ENCODE measurements around the gene USP34.
"Not testable (repeated sequence)": the region's sequence is repeated elsewhere in the genome, so short reads cannot be mapped to it uniquely, and the experiment has no call there.

USP34 gene

GRCh38 chr2:61463769-61464475 lies 7.0 kb downstream of the USP34 start:
- peak; percentile 71 for DNase-seq

DNA sequence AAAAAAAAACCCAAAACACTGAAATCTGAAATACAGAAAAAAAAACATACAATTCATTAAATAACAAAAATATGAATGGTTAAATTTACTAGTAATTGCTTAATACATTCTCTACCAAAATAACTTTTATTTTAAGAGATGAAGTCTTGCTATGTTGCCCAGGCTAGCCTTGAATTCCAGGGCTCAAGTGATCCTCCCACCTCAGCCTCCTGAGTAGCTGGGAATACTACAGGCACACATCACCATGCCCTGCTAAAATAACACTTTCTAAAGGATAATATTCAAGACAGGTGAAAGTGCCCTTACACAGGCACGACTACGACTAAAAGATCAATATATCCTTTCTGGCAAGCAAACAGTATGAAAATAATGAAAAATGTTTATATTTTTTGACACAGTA lies 9.5 kb downstream of the USP34 start:
- no peak for DNase-seq

DNA sequence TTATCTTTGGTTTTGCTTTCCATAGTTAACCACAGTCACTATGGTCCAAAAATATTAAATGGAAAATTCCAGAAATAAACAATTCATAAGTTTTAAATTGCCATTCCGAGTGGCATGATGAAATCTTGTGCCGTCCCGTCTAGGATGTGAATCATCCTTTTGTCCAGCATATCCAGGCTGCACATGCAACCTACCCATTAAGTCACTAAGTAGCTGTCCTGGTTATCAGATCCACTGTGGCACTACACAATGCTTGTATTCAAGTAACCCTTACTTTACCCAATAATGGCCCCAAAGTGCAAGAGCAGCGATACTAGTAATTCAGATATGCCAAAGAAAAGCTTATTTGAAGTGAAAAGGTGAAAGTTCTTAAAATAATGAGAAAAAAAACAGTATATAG lies 10.7 kb downstream of the USP34 start:
- DNase-seq: no peak

DNA sequence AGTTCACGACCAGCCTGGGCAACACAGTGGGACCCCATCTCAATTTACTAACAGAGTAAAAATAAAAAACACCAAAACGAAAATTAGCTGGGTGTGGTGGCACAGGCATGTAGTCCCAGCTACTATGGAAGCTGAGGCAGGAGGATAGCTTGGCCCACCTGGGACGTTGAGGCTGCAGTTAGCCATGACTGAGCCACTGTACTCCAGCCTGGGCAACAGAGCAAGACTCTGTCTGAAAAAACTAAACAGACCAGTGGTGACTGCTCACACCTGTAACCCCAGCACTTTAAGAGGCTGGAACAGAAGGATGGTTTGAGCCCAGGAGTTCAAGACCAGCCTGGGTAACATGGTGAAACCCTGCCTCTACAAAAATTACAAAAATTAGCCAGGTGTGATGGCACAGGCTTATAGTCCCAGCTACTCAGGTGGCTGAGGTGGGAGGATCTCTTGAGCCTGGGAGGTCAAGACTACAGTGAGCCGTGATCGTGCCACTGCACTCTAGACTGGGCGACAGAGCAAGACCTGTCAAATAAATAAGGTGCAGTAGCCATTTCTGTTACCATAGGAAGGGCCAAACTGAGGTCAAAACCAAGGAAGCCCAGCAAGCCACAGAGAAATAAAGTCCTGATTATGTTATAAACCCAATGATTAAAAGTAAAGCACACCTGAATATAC lies 14.0 kb downstream of the USP34 start:
- DNase-seq: no peak

- no peak for DNase-seq
Observed at GRCh38 chr2:61456070-61456745, 14.7 kb downstream of the USP34 start.

GRCh38 chr2:61454972-61455371 lies 15.9 kb downstream of the USP34 start:
- DNase-seq: not testable (repeated sequence)

GRCh38 chr2:61454383-61454782 lies 16.5 kb downstream of the USP34 start:
- DNase-seq: no peak

DNA sequence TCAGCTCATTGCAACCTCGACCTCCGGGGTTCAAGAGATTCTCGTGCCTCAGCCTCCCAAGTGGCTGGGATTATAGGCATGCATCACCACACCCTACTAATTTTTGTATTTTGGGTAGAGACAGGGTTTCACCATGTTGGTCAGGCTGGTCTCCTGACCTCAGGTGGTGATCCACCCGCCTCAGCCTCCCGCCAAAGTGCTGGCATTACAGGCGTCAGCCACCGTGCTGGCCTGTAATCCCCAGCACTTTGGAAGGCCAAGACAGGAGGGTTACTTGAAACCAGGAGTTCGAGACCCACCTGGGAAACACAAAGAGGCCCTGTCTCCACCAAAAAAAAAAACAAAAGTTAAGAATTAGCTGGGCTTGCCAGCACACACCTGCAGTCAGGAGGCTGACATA lies 18.5 kb downstream of the USP34 start:
- DNase-seq: no peak

DNA sequence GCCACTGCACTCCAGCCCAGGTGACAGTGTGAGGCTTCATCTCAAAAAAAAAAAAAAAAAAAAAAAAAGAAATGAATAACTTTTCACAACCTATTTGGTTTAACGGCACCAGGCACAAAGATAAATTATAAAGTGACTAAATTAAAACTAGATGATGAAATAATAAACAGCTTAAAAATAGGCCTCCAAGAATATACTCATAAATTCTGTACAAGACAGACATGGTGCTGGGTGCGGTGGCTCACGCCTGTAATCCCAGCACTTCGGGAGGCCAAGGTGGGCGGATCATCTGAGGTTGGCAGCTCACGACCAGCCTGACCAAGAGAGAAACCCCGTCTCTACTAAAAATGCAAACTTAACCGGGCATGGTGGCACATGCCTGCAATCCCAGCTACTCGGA lies 19.7 kb downstream of the USP34 start:
- DNase-seq: no peak

DNA sequence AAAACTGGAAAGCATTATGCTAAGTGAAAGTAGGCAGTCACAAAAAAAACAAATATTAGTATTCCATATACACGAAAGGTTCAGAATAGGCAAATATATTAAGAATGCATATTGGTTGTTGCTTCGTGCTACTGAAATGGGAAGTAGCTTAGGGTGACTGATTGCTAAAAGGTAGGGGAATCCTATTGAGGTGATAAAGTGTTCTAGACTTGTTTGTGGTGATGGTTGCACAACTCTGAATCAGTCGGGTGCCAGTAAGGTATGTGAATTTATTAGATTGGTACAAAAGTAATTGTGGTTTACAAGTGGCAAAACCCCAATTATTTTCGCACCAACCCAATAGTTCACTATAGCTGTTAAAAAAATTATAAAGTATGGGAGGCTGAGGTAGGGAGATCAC lies 20.7 kb downstream of the USP34 start:
- DNase-seq: no peak

GRCh38 chr2:61448229-61448628 lies 22.7 kb downstream of the USP34 start:
- no peak for DNase-seq

- DNase-seq: not testable (repeated sequence)
Observed at GRCh38 chr2:61446971-61447370, 23.9 kb downstream of the USP34 start.

DNA sequence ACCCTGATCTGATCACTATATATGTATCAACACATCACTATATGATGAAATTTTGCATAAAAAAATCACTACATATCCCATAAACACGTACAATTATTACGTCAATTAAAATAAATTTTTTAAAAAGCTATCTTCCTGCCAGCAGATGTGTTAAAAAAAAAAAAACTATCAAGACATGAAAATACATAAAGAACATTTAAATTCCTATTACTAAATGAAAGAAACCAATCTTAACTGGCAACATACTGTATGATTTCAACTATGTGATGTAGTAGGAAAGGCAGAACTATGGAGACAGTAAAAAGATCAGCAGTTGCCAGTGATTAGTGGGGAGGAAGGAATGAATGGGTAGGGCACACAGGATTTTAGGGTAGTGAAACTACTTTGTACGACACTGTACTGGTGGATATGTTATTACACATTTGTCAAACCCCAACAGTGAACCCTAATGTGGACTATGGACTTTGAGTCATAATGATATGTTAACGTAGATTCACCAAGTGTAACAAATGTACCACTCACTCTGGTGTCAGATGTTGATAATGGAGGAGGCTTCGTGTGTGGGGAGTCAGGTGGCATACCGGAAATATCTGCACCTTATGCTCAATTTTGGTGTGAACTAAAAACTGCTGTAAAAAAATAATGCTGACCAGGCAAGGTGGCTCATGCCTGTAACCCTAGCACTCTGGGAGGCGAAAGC lies 27.4 kb downstream of the USP34 start:
- DNase-seq: no peak

DNA sequence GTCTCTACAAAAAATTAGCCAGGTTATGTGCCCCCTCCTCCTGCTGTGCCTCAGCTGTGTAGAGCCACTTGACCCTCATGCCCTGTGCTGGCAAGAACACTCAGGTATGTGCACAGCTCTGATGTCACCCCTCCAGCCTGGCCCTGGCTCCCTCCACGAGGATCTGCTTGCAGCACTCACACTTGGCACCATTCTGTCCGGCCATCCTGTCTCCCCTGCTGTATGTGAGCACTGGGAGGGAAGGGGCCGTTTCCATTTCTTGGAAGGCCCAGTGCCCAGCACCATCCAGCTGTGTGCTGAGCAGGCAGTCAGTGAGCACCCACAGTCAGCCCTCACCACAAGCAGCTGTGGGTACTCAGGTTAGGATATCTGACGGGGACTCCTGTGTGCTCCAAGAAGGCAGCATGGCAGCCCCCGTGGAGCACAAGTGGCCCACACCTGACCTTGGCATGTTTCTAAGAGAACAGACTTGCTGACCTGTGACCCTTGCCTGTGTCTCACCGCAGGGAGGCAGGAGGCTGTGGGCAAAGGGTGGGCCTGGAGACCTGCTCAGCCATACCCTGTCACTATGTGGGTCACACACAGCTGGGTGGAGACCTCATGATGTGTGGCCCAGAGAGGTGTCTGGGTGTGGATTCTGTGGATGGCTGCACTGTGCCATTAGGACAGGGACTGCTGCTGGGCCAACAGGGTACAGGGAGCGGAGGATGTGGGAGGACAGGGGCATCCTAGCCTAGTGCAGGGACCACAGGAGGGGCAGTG lies 31.5 kb downstream of the USP34 start:
- DNase-seq: no peak

DNA sequence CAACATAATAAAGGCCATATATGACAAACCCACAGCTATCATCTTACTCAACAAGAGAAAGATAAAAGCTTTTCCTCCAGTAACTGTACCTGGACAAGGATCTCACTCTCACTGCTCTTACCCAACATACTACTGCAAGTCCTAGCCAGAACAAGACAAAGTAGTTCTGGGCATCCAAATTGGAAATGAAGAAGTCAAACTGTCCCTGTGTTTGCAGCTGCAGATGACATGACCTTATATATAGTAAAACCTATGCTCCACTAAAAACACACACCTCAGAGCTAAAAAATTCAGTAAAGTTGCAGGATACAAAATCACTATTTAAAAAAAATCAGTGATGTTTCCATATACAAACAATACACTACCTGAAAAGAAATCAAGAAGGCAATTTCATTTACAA lies 32.2 kb downstream of the USP34 start:
- DNase-seq: no peak

GRCh38 chr2:61437170-61437569 lies 33.7 kb downstream of the USP34 start:
- DNase-seq: no peak

DNA sequence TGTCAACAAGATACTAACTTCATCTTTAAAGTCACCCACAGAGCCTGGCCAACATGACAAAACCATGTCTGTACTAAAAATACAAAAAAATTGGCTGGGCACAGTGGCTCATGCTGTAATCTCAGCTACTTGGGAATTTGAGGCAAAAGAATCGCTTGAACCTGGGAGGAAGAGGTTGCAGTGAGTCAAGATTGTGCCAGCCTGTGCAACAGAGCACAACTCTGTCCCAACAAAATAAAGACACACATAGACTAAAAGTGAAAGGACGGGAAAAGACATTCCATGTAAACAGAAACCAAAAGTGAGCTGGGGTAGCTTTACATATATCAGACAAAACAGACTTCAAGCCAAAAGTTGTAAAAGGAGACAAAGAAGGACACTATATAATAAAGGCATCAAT lies 34.8 kb downstream of the USP34 start:
- DNase-seq: no peak

DNA sequence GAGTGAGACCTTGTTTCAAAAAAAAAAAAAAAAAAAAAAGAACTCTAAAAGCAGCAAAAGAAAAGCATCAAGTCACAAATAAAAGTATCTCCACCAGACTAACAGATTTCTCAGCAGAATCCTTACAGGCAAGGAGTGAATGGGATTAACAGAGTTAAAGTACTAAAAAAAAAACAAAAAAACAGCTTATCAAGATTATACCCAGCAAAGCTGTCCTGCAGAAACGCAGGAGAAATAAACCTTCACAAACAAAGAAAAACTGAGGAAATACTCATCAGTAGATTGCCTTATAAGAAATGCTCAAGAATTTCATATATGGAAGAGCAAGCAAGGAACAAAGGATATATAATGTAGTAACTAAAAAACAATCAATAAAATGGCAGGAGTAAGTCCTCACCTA lies 35.6 kb downstream of the USP34 start:
- no peak for DNase-seq

DNA sequence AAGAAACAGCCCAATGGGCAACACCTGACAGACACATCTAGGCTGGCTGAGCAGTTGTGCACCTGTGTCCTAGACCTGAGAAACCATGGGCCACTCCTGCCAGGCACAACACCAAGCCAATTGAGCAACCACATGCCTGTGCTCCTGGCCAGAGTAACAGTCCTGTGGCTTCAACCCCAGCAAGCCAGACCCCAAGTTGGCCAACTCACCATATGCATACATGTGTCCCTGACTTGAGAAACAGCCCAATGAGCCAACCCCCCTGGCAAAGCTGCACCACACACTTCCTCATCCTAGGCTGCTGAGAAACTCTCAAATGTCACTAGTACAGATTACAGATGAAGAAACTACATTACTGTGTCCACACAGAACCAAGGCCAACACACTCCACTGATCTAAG lies 36.6 kb downstream of the USP34 start:
- no peak for DNase-seq

DNA sequence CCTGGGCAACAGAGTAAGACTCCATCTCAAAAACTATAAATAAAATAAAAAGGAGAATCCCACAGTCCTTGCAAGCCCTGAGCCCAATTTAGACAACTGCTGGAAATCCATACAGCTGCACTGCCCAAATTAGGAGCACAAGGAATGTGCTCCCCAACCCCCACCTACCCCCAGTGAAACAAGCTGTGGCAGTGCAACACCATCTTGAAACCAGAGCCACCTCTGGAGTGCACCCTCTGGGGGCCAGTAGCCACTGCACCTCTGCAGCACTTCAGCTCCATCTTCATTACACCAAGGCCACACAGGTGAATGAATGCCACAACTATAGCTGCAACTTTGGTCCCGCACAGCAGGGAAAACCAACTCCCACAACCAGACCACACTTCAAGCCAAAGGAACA lies 37.3 kb downstream of the USP34 start:
- no peak for DNase-seq

- no peak for DNase-seq
Observed at GRCh38 chr2:61432990-61433389, 37.9 kb downstream of the USP34 start.

GRCh38 chr2:61431345-61431744 lies 39.5 kb downstream of the USP34 start:
- peak; percentile 30 for DNase-seq

All from NCI-H82 (cell line).